ENCODE measurements around the gene LBX2. TPM values are rescaled to one million over a fixed set of nuclear protein-coding genes. Genes with fewer than 3 reads are reported as not detected.

Gene LBX2
- total RNA-seq: 0.20 TPM

GRCh38 chr2:74499267-74499939, at the start of gene LBX2:
LBX2 (minus strand) TSS chr2:74499603; CDS start chr2:74499537, 66 bp downstream.
- DNase-seq: no peak

GRCh38 chr2:74548285-74548899, 49.0 kb upstream of the LBX2 start:
- no peak for DNase-seq

GRCh38 chr2:74546004-74546403, 46.6 kb upstream of the LBX2 start:
- no peak for DNase-seq

GRCh38 chr2:74544634-74545033, 45.2 kb upstream of the LBX2 start:
- no peak for DNase-seq

- no peak for DNase-seq
These were observed 43.6 kb upstream of the LBX2 start for GRCh38 chr2:74542978-74543377.

- no peak for DNase-seq
These were observed 40.9 kb upstream of the LBX2 start for GRCh38 chr2:74540291-74540690.

GRCh38 chr2:74538881-74539339, 39.5 kb upstream of the LBX2 start:
- DNase-seq: no peak

GRCh38 chr2:74537140-74537539, 37.7 kb upstream of the LBX2 start:
- DNase-seq: no peak

GRCh38 chr2:74536166-74536950, 37.0 kb upstream of the LBX2 start:
- no peak for DNase-seq

- DNase-seq: no peak
These were observed 36.1 kb upstream of the LBX2 start for GRCh38 chr2:74535440-74535965.

GRCh38 chr2:74534411-74534810, 35.0 kb upstream of the LBX2 start:
- no peak for DNase-seq

GRCh38 chr2:74533464-74533863, 34.1 kb upstream of the LBX2 start:
- no peak for DNase-seq

- DNase-seq: peak; percentile 51
These were observed 32.8 kb upstream of the LBX2 start for GRCh38 chr2:74532222-74532621.

- no peak for DNase-seq
These were observed 32.3 kb upstream of the LBX2 start for GRCh38 chr2:74531666-74532065.

- DNase-seq: peak; percentile 18
These were observed 31.1 kb upstream of the LBX2 start for GRCh38 chr2:74530239-74531187.

- DNase-seq: peak; percentile 96
These were observed 30.2 kb upstream of the LBX2 start, which contains the start of the genes AUP1 and HTRA2 for GRCh38 chr2:74529357-74530238. AUP1 (minus strand) TSS chr2:74529706; CDS start chr2:74529629, 77 bp downstream. HTRA2 (plus strand) TSS chr2:74529933; CDS start chr2:74530007, 74 bp downstream.

GRCh38 chr2:74528600-74529356, 29.4 kb upstream of the LBX2 start:
- DNase-seq: no peak

- DNase-seq: no peak
These were observed 28.3 kb upstream of the LBX2 start for GRCh38 chr2:74527741-74528140.

GRCh38 chr2:74526649-74527230, 27.3 kb upstream of the LBX2 start:
- no peak for DNase-seq

All from skin of body (tissue), 2 donors.